ENCODE measurements around the gene SAPCD1. TPM values are rescaled to one million over a fixed set of nuclear protein-coding genes. Genes with fewer than 3 reads are reported as not detected.
A peak's percentile ranks its signal among the peaks of the same experiment; 100 is the strongest.

SAPCD1 gene
- total RNA-seq, 1 experiment from 2014 or later = 18.2 TPM

GRCh38 chr6:31740397-31741223 lies 21.8 kb upstream of the SAPCD1 start:
- POLR2A ChIA-PET = interaction anchor here (1.1 to 4.3 kb wide), 6 partner anchors 38 to 122 kb away, joined by 3 to 21 read pairs (median 4); partner anchors contain the start of genes ABHD16A, C6orf47, GPANK1 and HSPA1B
- intact Hi-C loops (cut with micrococcal nuclease) = no loop called here
- peak overlapping the region; percentile 99 for H3K27ac ChIP-seq (ENCODE audit: low read depth, low read length)
- TF ChIP-seq FOSL1 (IDR thresholded peaks at IDR 0.05; ENCODE audit: low read depth) = no peak
- TF ChIP-seq ZFX (IDR thresholded peaks at IDR 0.05) = peak; percentile 57; the same call in 1 of the 2 replicates
- no peak for TF ChIP-seq ELF1 (IDR thresholded peaks at IDR 0.05; ENCODE audit: borderline replicate concordance, low read depth)
- TF ChIP-seq CEBPB (IDR thresholded peaks at IDR 0.05; ENCODE audit: low read depth) = no peak
- no peak for TF ChIP-seq POLR2AphosphoS5 (IDR thresholded peaks at IDR 0.05; ENCODE audit: low read depth, low read length)
- no peak for TF ChIP-seq POLR2A (IDR thresholded peaks at IDR 0.05; ENCODE audit: borderline replicate concordance, extremely low read depth, insufficient read depth, insufficient read length)
- peak overlapping the region; percentile 99 for H3K9ac ChIP-seq (ENCODE audit: low read length)
- H3K36me3 ChIP-seq (ENCODE audit: control insufficient read depth in 1 of 2, insufficient read depth in 2 of 2, low read length in 2 of 2) = peaks cover 16 to 33% of the 10 kb centered on the region in 2 experiments; a peak in 3 of 4 replicates
- H2AFZ ChIP-seq (ENCODE audit: low read depth, low read length, poor library complexity, severe bottlenecking) = no peak overlapping the region
- peak overlapping the region; percentile 86 to 92 for H3K4me3 ChIP-seq (replicated peaks in 1 of 2; ENCODE audit: low read depth in 1 of 2, low read length in 2 of 2)
- H3K4me1 ChIP-seq (ENCODE audit: control insufficient read depth in 1 of 2, insufficient read depth in 2 of 2, low read length in 2 of 2) = peaks cover 35 to 51% of the 10 kb centered on the region in 2 experiments
- no peak for ATAC-seq
- no peaks in the 10 kb centered on the region for H4K20me1 ChIP-seq (ENCODE audit: insufficient read depth)
- no peak for DNase-seq (ENCODE audit: low read depth, low spot score)
- no peaks in the 10 kb centered on the region for H3K27me3 ChIP-seq (ENCODE audit: insufficient read depth, low read length)
- RAD21 ChIA-PET (ENCODE audit: low non-redundant PET in 1 of 2, low total read pairs in 2 of 2, uncharacterized antibody in 2 of 2, unreplicated experiment in 2 of 2) = interaction anchor here in 1 of 2 experiments (0.6 kb wide), 1 partner anchor 35 kb away, joined by 5 read pairs; no protein-coding TSS in a partner anchor
- no peaks in the 10 kb centered on the region for H3K9me2 ChIP-seq (ENCODE audit: insufficient read depth)
- H3K79me2 ChIP-seq (ENCODE audit: insufficient read depth, low read length) = peaks cover 32% of the 10 kb centered on the region
- no peaks in the 10 kb centered on the region for H3K9me3 ChIP-seq (ENCODE audit: control insufficient read depth in 1 of 2, insufficient read depth in 1 of 2, low read depth in 1 of 2, low read length in 2 of 2)
- CTCF ChIA-PET = interaction anchor here (3.6 kb wide), 1 partner anchor 29 kb away, joined by 25 read pairs; no protein-coding TSS in a partner anchor
- BruUV-seq (replicated peaks) = no TSS peak
- peak overlapping the region; percentile 97 for H3K4me2 ChIP-seq (ENCODE audit: low read length)

GRCh38 chr6:31741815-31742214 lies 20.6 kb upstream of the SAPCD1 start:
- no peaks in the 10 kb centered on the region for H3K27me3 ChIP-seq (ENCODE audit: insufficient read depth, low read length)
- TSS peak; percentile 10 for BruUV-seq (replicated peaks)
- H2AFZ ChIP-seq (ENCODE audit: low read depth, low read length, poor library complexity, severe bottlenecking) = no peak overlapping the region
- H3K79me2 ChIP-seq (ENCODE audit: insufficient read depth, low read length) = peaks cover 20% of the 10 kb centered on the region
- no peaks in the 10 kb centered on the region for H3K9me3 ChIP-seq (ENCODE audit: control insufficient read depth in 1 of 2, insufficient read depth in 1 of 2, low read depth in 1 of 2, low read length in 2 of 2)
- ATAC-seq (no peak), DNase-seq (ENCODE audit: low read depth, low spot score) (no peak)
- ChIA-PET POLR2A (interaction anchor here (0.7 to 0.8 kb wide), 2 partner anchors 57 to 86 kb away, joined by 3 to 4 read pairs; partner anchors contain the start of gene HSPA1B), RAD21 (ENCODE audit: low non-redundant PET in 1 of 2, low total read pairs in 2 of 2, uncharacterized antibody in 2 of 2, unreplicated experiment in 2 of 2) (interaction anchor here in 1 of 2 experiments (0.6 kb wide), 1 partner anchor 29 kb away, joined by 7 read pairs; no protein-coding TSS in a partner anchor), CTCF (no interaction called here)
- no peak overlapping the region for H3K4me2 ChIP-seq (ENCODE audit: low read length)
- H3K36me3 ChIP-seq (ENCODE audit: control insufficient read depth in 1 of 2, insufficient read depth in 2 of 2, low read length in 2 of 2) = peaks cover 16 to 33% of the 10 kb centered on the region in 2 experiments; a peak in 3 of 4 replicates
- H4K20me1 ChIP-seq (ENCODE audit: insufficient read depth) = no peaks in the 10 kb centered on the region
- intact Hi-C loops (cut with micrococcal nuclease) = no loop called here
- H3K9ac ChIP-seq (ENCODE audit: low read length) = no peak overlapping the region
- peaks cover 32 to 46% of the 10 kb centered on the region in 2 experiments for H3K4me1 ChIP-seq (ENCODE audit: control insufficient read depth in 1 of 2, insufficient read depth in 2 of 2, low read length in 2 of 2)
- no peak overlapping the region for H3K4me3 ChIP-seq (replicated peaks in 1 of 2; ENCODE audit: low read depth in 1 of 2, low read length in 2 of 2)
- H3K9me2 ChIP-seq (ENCODE audit: insufficient read depth) = no peaks in the 10 kb centered on the region
- H3K27ac ChIP-seq (ENCODE audit: low read depth, low read length) = peak overlapping the region; percentile 99; the same call in 1 of the 2 replicates
- TF ChIP-seq JUND (IDR thresholded peaks at IDR 0.05) = no peak
- no peak for TF ChIP-seq POLR2A (IDR thresholded peaks at IDR 0.05; ENCODE audit: borderline replicate concordance, extremely low read depth, insufficient read depth, insufficient read length)
- TF ChIP-seq TCF7L2 (IDR thresholded peaks at IDR 0.05; ENCODE audit: borderline replicate concordance, extremely low read depth, insufficient read depth, insufficient read length) = no peak
- TF ChIP-seq FOSL1 (IDR thresholded peaks at IDR 0.05; ENCODE audit: low read depth) = no peak
- no peak for TF ChIP-seq POLR2AphosphoS5 (IDR thresholded peaks at IDR 0.05; ENCODE audit: low read depth, low read length)
- TF ChIP-seq EZH2 (IDR thresholded peaks at IDR 0.05) = no peak
- no peak for TF ChIP-seq SRF (IDR thresholded peaks at IDR 0.05; ENCODE audit: low read depth)
- no peak for TF ChIP-seq ZBTB33 (IDR thresholded peaks at IDR 0.05; ENCODE audit: extremely low read depth, insufficient replicate concordance, low read length)
- no peak for TF ChIP-seq ZNF274 (IDR thresholded peaks at IDR 0.05; ENCODE audit: low read depth, low read length)
- no peak for TF ChIP-seq CEBPB (IDR thresholded peaks at IDR 0.05; ENCODE audit: low read depth)
- no peak for TF ChIP-seq ATF3 (IDR thresholded peaks at IDR 0.05)
- no peak for TF ChIP-seq EGR1 (IDR thresholded peaks at IDR 0.05; ENCODE audit: low read depth)

Measured in HCT116 (cell line).